ENCODE results near the gene SPI1.

The SPI1 gene

DNA sequence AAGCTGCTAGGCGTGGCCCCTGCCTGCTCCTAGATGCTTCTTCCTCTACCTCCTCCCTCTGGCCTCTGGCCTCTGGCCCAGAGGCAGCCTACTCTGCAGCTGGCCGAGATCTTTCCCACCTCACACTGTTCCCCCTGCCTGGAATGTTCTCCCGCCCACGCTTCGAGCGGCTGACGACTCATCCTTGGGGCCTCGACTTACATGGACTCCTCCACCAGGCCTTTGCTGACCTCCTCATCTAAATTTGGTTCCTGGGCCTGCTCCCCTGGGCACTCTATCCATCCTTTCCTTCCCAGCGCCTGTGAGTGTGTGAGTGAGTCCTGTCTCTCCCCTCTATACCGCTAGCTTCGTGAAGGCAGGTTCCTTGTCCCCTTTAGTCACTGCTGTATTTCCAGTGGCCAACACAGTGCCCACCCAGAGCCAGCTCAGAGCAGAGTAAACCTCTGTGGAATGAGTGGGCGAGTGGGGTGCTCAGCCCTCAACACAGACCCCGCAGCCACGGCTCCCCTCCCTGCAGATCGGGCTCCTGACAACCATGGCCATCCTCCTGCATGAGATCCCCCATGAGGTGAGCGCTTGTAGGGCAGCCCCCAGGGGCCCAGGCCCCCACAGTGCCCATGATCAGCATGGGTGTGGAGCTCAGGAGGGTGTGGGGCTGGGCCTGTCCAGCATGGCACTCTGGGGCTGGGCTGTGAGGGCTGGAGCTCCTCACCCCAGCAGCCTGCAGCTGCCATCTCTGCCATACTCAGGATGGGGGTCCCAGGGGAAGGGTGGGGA is 35.7 kb upstream of the SPI1 start:
- peak overlapping the region; percentile 87 for H3K27ac ChIP-seq (ENCODE audit: poor library complexity, severe bottlenecking)
- peaks cover 9% of the 10 kb centered on the region for H3K4me1 ChIP-seq (ENCODE audit: insufficient read depth, poor library complexity, severe bottlenecking)
- peaks cover 63% of the 10 kb centered on the region for H3K36me3 ChIP-seq (ENCODE audit: low read depth)
- ATAC-seq (ENCODE audit: low read depth) (no peak), DNase-seq (ENCODE audit: low spot score) (no peak)
- H3K27me3 ChIP-seq (ENCODE audit: insufficient read depth, poor library complexity, severe bottlenecking) = no peaks in the 10 kb centered on the region
- H3K4me3 ChIP-seq (ENCODE audit: severe bottlenecking) = no peak overlapping the region
- no peaks in the 10 kb centered on the region for H3K9me3 ChIP-seq (ENCODE audit: severe bottlenecking)
- TF ChIP-seq, protein P1, sequence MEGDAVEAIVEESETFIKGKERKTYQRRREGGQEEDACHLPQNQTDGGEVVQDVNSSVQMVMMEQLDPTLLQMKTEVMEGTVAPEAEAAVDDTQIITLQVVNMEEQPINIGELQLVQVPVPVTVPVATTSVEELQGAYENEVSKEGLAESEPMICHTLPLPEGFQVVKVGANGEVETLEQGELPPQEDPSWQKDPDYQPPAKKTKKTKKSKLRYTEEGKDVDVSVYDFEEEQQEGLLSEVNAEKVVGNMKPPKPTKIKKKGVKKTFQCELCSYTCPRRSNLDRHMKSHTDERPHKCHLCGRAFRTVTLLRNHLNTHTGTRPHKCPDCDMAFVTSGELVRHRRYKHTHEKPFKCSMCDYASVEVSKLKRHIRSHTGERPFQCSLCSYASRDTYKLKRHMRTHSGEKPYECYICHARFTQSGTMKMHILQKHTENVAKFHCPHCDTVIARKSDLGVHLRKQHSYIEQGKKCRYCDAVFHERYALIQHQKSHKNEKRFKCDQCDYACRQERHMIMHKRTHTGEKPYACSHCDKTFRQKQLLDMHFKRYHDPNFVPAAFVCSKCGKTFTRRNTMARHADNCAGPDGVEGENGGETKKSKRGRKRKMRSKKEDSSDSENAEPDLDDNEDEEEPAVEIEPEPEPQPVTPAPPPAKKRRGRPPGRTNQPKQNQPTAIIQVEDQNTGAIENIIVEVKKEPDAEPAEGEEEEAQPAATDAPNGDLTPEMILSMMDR (IDR thresholded peaks at IDR 0.05; ENCODE audit: poor library complexity, severe bottlenecking) = no peak

DNA sequence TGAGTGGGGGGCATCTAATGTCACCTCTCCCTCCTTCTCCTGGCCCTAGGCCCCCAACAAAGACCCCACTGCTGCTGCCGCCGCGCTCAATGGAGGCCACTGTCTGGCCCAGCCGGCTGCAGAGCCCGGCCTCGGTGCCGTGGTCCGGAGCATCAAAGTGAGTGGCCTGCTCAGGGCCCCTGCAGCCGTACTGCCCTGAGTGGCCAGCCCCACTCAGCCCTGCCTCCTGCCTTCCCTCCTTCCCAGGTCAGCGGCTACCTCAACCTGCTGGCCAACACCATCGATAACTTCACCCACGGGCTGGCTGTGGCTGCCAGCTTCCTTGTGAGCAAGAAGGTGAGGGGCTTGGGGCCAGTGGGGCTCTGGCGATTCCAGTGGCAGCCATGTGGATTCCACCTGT is 35.0 kb upstream of the SPI1 start:
- Histone ChIP-seq H3K9me3 (ENCODE audit: severe bottlenecking) (no peaks in the 10 kb centered on the region), H3K27me3 (ENCODE audit: insufficient read depth, poor library complexity, severe bottlenecking) (no peaks in the 10 kb centered on the region), H3K27ac (ENCODE audit: poor library complexity, severe bottlenecking) (peak overlapping the region; percentile 87), H3K4me3 (ENCODE audit: severe bottlenecking) (no peak overlapping the region), H3K36me3 (ENCODE audit: low read depth) (peaks cover 56% of the 10 kb centered on the region), H3K4me1 (ENCODE audit: insufficient read depth, poor library complexity, severe bottlenecking) (peaks cover 9% of the 10 kb centered on the region)
- ATAC-seq (ENCODE audit: low read depth) (no peak), DNase-seq (ENCODE audit: low spot score) (no peak)
- TF ChIP-seq, protein P1 (IDR thresholded peaks at IDR 0.05; ENCODE audit: poor library complexity, severe bottlenecking) = no peak

DNA sequence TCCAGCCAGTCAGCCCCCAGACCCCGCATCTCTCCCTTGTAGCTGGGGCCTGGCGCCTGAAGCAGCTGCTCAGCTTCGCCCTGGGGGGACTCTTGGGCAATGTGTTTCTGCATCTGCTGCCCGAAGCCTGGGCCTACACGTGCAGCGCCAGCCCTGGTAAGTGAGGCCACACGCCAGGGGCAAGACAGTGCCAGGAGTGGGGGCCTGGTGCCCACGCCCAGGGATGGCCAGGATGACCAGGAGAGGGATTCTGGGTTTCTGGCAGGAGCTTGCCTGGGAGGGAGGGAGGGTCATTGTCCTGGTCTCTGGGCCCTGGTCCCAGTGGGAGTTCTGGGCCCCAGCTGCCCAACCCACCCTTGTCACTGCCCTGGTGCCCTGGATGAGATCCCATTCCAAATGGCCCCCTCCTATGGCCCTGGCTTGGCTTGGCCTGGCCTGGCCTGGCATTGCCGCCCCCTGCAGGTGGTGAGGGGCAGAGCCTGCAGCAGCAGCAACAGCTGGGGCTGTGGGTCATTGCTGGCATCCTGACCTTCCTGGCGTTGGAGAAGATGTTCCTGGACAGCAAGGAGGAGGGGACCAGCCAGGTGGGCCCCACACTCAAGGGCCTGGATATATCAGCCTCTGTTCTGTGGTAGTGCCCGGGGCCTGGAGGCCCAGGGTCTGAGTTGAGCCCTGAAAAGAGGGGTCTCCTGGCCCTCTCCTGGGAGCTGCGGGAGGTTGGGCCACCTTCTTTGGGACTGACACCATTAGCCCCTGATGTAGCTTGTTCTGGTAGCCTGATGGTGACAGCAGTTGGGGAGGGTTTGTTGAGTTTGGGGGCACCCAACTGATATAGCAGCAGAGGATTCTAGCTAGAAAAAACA is 33.8 kb upstream of the SPI1 start:
- Histone ChIP-seq H3K9me3 (ENCODE audit: severe bottlenecking) (no peaks in the 10 kb centered on the region), H3K27me3 (ENCODE audit: insufficient read depth, poor library complexity, severe bottlenecking) (no peaks in the 10 kb centered on the region), H3K36me3 (ENCODE audit: low read depth) (peaks cover 46% of the 10 kb centered on the region), H3K4me1 (ENCODE audit: insufficient read depth, poor library complexity, severe bottlenecking) (peaks cover 9% of the 10 kb centered on the region), H3K4me3 (ENCODE audit: severe bottlenecking) (no peak overlapping the region), H3K27ac (ENCODE audit: poor library complexity, severe bottlenecking) (no peak overlapping the region)
- TF ChIP-seq, protein P1 (IDR thresholded peaks at IDR 0.05; ENCODE audit: poor library complexity, severe bottlenecking) = peak; percentile 67
- DNase-seq (ENCODE audit: low spot score) (no peak), ATAC-seq (ENCODE audit: low read depth) (no peak)

DNA sequence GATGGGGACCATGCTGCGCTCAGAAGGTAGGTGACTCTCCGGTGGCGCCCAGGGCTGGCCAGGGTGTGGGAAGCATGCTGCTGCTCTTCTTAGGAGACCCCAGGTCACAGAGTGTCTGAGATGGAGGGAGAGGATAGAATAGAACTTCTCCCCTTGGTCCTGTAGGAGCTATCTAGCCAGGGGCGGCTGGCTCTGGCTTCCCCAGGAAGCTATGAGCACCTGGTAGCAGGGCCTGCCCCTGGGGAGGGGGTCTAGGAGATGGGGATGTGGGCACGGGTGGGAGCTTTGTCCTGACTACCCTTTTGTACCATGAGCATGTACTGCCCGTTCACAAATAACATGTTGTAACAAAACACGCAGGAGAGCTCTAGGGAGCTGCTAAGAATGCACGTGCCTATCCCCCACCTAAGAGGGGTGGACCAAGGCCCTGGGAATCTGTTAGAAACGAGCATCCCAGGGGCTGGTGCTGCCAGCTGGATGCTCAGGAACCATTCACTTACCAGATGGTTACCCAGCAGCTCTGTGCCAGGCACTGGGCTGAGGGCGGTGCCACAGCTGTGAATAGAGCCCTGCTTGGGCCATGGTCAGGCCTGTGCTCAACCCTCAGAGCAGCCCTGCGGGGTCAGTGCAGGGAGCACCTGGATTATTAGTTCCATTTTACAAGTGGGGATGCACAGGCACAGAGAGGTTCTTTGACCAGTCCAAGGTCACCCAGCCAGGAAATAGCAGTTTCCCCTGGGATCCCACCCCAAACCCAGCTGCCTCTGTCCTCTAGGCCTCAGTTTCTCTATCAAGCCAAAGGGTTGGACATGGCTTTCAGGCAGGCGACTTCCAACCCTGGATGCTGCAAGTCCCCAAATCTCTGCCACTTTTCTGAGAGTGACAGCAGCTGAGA is 32.3 kb upstream of the SPI1 start:
- Histone ChIP-seq H3K4me3 (ENCODE audit: severe bottlenecking) (no peak overlapping the region), H3K36me3 (ENCODE audit: low read depth) (peaks cover 44% of the 10 kb centered on the region), H3K27ac (ENCODE audit: poor library complexity, severe bottlenecking) (peak overlapping the region; percentile 85), H3K27me3 (ENCODE audit: insufficient read depth, poor library complexity, severe bottlenecking) (no peaks in the 10 kb centered on the region), H3K9me3 (ENCODE audit: severe bottlenecking) (no peaks in the 10 kb centered on the region), H3K4me1 (ENCODE audit: insufficient read depth, poor library complexity, severe bottlenecking) (peaks cover 2% of the 10 kb centered on the region)
- DNase-seq (ENCODE audit: low spot score) (no peak), ATAC-seq (ENCODE audit: low read depth) (no peak)
- TF ChIP-seq, protein P1 (IDR thresholded peaks at IDR 0.05; ENCODE audit: poor library complexity, severe bottlenecking) = no peak

Measured in RWPE2 (cell line).